B cell (primary cell): ENCODE measurements around the gene F8. TPM values are rescaled to one million over a fixed set of nuclear protein-coding genes. Genes with fewer than 3 reads are reported as not detected.

Source experiments
- ATAC-seq: fragments of 200-7000 bp; cut with Tn5 transposase; one replicate; pipeline ENCODE4 v1.10.0; 2021; ENCODE audit warnings: low read depth, mild to moderate bottlenecking, moderate number of reproducible peaks, moderate library complexity
- CTCF ChIA-PET: fragments of 350-600 bp; sonication (Branson Sonifier 250); formaldehyde crosslinking; loops from one replicate; lab custom pipeline; 2021; ENCODE audit warnings: antibody characterized with exemption, inconsistent platforms; lab: Charles Lee
- POLR2A ChIA-PET: fragments of 350-600 bp; sonication (Branson Sonifier 250); formaldehyde crosslinking; loops from one replicate; lab custom pipeline; 2021; ENCODE audit warnings: antibody characterized with exemption; lab: Charles Lee
- DNase-seq: peaks from one replicate; pipeline ENCODE4 v3.0.0; 2013
- H2AFZ ChIP-seq: 2 replicates; pipeline ENCODE4 v1.6.1; 2012; ENCODE audit warnings: mild to moderate bottlenecking, low read depth, low read length; ENCODE audit not compliant: insufficient read depth, poor library complexity, severe bottlenecking
- H3K27ac ChIP-seq, 2 donors: 1 replicate in 1 of 2; 2 replicates in 1 of 2; pipeline ENCODE4 v1.5.1; 2012 to 2013; ENCODE audit warnings: low read length in 2 of 2, mild to moderate bottlenecking in 2 of 2, moderate library complexity in 1 of 2
- H3K27me3 ChIP-seq, 4 experiments: fragments of 200-600 bp in 1 of 4; sonication (generic) in 1 of 4; replicated peaks in 1 of 4; 1 replicate in 2 of 4; 2 replicates in 2 of 4; pipeline versions ENCODE4 v1.6.1 to v1.7.0; 2013 to 2016; ENCODE audit warnings: low read length in 3 of 4, mild to moderate bottlenecking in 2 of 4, mixed read lengths in 1 of 4, moderate library complexity in 1 of 4; ENCODE audit not compliant: insufficient read depth in 4 of 4, control insufficient read depth in 3 of 4; ENCODE audit errors: control extremely low read depth in 1 of 4
- H3K36me3 ChIP-seq, 2 experiments: replicated peaks in 1 of 2; 1 replicate in 1 of 2; 2 replicates in 1 of 2; pipeline versions ENCODE4 v1.6.1 to v1.7.1; 2013; ENCODE audit warnings: low read length in 1 of 2; ENCODE audit not compliant: insufficient read depth in 2 of 2, control insufficient read depth in 1 of 2; ENCODE audit errors: control extremely low read depth in 1 of 2, extremely low read depth in 1 of 2
- H3K4me1 ChIP-seq, 2 donors: fragments of 200-600 bp in 1 of 2; sonication (generic) in 1 of 2; 1 replicate in 1 of 2; 2 replicates in 1 of 2; pipeline versions ENCODE4 v1.5.1 to v1.6.1; 2013 to 2017; ENCODE audit warnings: low read length in 2 of 2; ENCODE audit not compliant: control insufficient read depth in 2 of 2, insufficient read depth in 2 of 2
- H3K4me2 ChIP-seq: replicated peaks from 2 replicates; pipeline ENCODE3; 2012; ENCODE audit warnings: mild to moderate bottlenecking, low read depth, low read length; ENCODE audit not compliant: poor library complexity, severe bottlenecking
- H3K4me3 ChIP-seq, 5 experiments: fragments of 200-600 bp in 1 of 5; sonication (generic) in 1 of 5; 1 replicate in 3 of 5; 2 replicates in 2 of 5; pipeline versions ENCODE4 v1.5.1 to v1.7.0; 2011 to 2016; ENCODE audit warnings: low read length in 4 of 5, mild to moderate bottlenecking in 4 of 5, low read depth in 2 of 5, control low read depth in 1 of 5, moderate library complexity in 1 of 5; ENCODE audit not compliant: insufficient read depth in 1 of 5; ENCODE audit errors: control extremely low read depth in 1 of 5, extremely low read depth in 1 of 5
- H3K79me2 ChIP-seq: fragments of 200-600 bp; sonication (generic); one replicate; pipeline ENCODE4 v1.6.0; 2016; ENCODE audit warnings: low read length; ENCODE audit not compliant: control insufficient read depth, insufficient read depth
- H3K9ac ChIP-seq: fragments of 200-600 bp; sonication (generic); 2 replicates; pipeline ENCODE4 v1.6.1; 2017; ENCODE audit warnings: mild to moderate bottlenecking, low read length, moderate library complexity
- H3K9me3 ChIP-seq, 3 donors: one replicate each; pipeline versions ENCODE4 v1.6.1 to v1.7.1; 2013; ENCODE audit warnings: low read length in 2 of 3; ENCODE audit not compliant: control insufficient read depth in 2 of 3, insufficient read depth in 1 of 3; ENCODE audit errors: control extremely low read depth in 1 of 3
- H4K20me1 ChIP-seq: 2 replicates; pipeline ENCODE4 v1.6.0; 2012; ENCODE audit warnings: mild to moderate bottlenecking, low read length; ENCODE audit not compliant: insufficient read depth, control insufficient read depth, poor library complexity, severe bottlenecking
- H3K27ac Mint-ChIP-seq: one replicate; pipeline ENCODE4 v1.8.0; 2021; ENCODE audit warnings: mixed read lengths
- H3K27me3 Mint-ChIP-seq: one replicate; pipeline ENCODE4 v1.8.0; 2021; ENCODE audit warnings: mixed read lengths
- H3K4me1 Mint-ChIP-seq: one replicate; pipeline ENCODE4 v1.8.0; 2021; ENCODE audit warnings: mixed read lengths
- H3K4me3 Mint-ChIP-seq: one replicate; pipeline ENCODE4 v1.8.0; 2021; ENCODE audit warnings: mixed read lengths
- H3K9me3 Mint-ChIP-seq: one replicate; pipeline ENCODE4 v1.8.0; 2022; ENCODE audit warnings: mixed read lengths; ENCODE audit not compliant: insufficient read depth
- EZH2 ChIP-seq: IDR thresholded peaks from 2 replicates; pipeline ENCODE4 v1.6.1; 2012; ENCODE audit warnings: borderline replicate concordance, low read depth, mild to moderate bottlenecking, moderate library complexity, low read length; ENCODE audit not compliant: insufficient read depth, poor library complexity, severe bottlenecking
- WGBS: methylation state at CpG from one replicate; pipeline ENCODE4 v1.1.5; 2013; ENCODE audit warnings: missing lambda C conversion rate; ENCODE audit not compliant: insufficient coverage; 5-methylcytosine and 5-hydroxymethylcytosine counted together
- intact Hi-C: fragments of 100-400 bp; cut with micrococcal nuclease; formaldehyde crosslinking; loops from one replicate; pipeline ENCODE4 v1.10.0; 2022
- polyA plus RNA-seq: library from polyadenylated mRNA; depleted of rRNA; stranded (reverse); fragments of >200 nt; gene quantifications from 2 replicates; pipeline ENCODE4 v1.2.3, GENCODE V29; 2012
- total RNA-seq, 2 donors: library from RNA; stranded (reverse); fragments of 120-200 nt in 1 of 2; gene quantifications; 1 replicate in 1 of 2; 2 replicates in 1 of 2; pipeline versions ENCODE4 v1.2.3 to v1.2.4, GENCODE V29; 2013 to 2022
- TF ChIP-seq, protein P1 (sequence below): fragments of 200-600 bp; IDR thresholded peaks from one replicate; pipeline ENCODE4 v1.8.0; 2022; ENCODE audit warnings: antibody characterized with exemption, mild to moderate bottlenecking

F8 gene
- total and polyA plus RNA-seq, 2 donors (not counting 1 experiment from before 2014, with no cell fraction given) = 0.86 to 1.4 TPM

DNA sequence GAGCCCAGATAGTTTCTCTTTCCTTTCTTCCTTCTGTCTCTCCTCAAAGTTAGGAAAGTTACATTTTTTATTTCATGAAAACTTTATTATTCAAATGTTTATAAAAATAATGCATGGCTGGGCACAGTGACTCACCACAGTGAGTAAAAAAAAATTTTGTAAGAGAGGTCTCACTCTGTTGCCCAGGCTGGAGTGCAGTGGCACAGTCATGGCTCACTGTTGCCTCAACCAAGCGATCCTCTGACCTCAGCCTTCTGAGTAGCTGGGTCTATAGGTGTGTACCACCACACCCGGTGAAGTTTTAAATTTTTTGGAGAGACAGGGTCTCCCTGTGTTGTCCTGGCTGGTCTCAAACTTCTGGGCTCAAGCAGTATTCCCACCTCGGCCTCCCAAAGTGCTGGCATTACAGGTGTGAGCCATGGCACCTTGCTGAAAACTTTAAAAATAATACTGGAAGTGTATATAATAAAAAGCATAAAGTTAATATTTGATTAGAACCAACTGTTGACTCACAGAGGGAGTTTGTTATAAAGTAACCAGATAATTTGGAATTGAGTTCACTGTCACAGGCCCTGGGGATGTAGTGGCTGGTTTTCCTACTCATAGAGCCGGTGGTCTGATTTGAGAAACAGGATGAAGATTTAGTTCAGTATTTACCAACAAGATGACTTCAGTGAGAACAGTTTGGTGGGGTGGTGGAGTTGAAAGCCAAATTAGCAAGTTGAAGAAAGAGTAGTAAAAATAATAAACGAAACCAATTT, 30.4 kb upstream of the F8 start:
- H3K27ac Mint-ChIP-seq = no peak overlapping the region
- ATAC-seq = no peak
- Histone ChIP-seq H3K4me1 (peaks cover 0 to 9% of the 10 kb centered on the region in 2 donors), H3K9ac (no peak overlapping the region), H3K4me3 (no peak overlapping the region), H3K4me2 (no peak overlapping the region), H3K36me3 (peaks cover 0 to 23% of the 10 kb centered on the region in 2 experiments), H4K20me1 (no peaks in the 10 kb centered on the region), H2AFZ (no peak overlapping the region), H3K9me3 (no peaks in the 10 kb centered on the region), H3K27ac (no peak overlapping the region), H3K27me3 (no peaks in the 10 kb centered on the region), H3K79me2 (no peaks in the 10 kb centered on the region)
- peaks cover 8% of the 10 kb centered on the region for H3K4me1 Mint-ChIP-seq
- no peak for DNase-seq
- no peaks in the 10 kb centered on the region for H3K27me3 Mint-ChIP-seq
- intact Hi-C loops = no loop called here
- no peaks in the 10 kb centered on the region for H3K9me3 Mint-ChIP-seq
- ChIA-PET CTCF (no interaction called here), POLR2A (no interaction called here)
- WGBS = 100% methylated on average over 1 of the region's 5 CpGs
- TF ChIP-seq EZH2 = no peak
- TF ChIP-seq, protein P1, sequence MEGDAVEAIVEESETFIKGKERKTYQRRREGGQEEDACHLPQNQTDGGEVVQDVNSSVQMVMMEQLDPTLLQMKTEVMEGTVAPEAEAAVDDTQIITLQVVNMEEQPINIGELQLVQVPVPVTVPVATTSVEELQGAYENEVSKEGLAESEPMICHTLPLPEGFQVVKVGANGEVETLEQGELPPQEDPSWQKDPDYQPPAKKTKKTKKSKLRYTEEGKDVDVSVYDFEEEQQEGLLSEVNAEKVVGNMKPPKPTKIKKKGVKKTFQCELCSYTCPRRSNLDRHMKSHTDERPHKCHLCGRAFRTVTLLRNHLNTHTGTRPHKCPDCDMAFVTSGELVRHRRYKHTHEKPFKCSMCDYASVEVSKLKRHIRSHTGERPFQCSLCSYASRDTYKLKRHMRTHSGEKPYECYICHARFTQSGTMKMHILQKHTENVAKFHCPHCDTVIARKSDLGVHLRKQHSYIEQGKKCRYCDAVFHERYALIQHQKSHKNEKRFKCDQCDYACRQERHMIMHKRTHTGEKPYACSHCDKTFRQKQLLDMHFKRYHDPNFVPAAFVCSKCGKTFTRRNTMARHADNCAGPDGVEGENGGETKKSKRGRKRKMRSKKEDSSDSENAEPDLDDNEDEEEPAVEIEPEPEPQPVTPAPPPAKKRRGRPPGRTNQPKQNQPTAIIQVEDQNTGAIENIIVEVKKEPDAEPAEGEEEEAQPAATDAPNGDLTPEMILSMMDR = no peak
- no peak overlapping the region for H3K4me3 Mint-ChIP-seq

DNA sequence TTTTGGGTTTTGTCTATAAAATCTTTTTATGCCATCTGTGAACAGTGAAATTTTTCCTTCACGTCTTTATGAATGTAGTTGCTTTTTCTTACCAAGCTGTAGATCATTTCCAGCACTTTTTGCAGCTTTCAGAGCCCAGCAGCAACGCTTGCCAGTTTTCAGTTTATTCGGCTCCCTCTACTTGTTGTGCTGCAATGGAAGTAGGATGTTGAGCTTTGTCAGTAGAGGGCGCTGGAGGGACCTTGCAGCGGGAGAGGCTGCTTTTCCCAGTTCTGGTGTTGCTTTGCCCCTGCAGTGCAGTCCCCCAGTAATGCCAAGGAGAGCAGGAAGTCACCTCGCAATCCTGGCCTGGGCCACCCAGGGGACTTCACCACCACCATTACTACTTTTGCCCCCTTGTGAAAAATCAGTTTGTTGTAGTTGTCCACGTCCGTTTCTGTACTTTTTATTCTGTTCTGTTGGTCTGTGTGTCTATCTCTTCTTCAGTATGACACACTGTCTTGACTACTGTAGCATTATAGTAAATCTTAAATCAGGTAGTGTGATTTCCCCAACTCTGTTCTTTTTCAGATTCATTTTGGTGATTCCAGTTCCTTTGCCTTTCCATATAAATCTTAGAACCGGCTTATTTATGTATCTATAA, 26.6 kb upstream of the F8 start:
- no peak overlapping the region for H3K4me2 ChIP-seq
- H3K9ac ChIP-seq = no peak overlapping the region
- POLR2A ChIA-PET = no interaction called here
- peaks cover under 1% of the 10 kb centered on the region for H3K79me2 ChIP-seq
- DNase-seq (peak; percentile 46), ATAC-seq (no peak)
- H3K27ac Mint-ChIP-seq = no peak overlapping the region
- H3K4me3 Mint-ChIP-seq = no peak overlapping the region
- no peaks in the 10 kb centered on the region for H3K27me3 ChIP-seq
- no CpG with 5 or more reads among the region's 9 CpGs for WGBS
- TF ChIP-seq, protein P1 = peak; percentile 59
- TF ChIP-seq EZH2 = no peak
- no peaks in the 10 kb centered on the region for H3K9me3 Mint-ChIP-seq
- H3K4me1 ChIP-seq = no peaks in the 10 kb centered on the region
- H3K36me3 ChIP-seq = peaks cover 0 to 32% of the 10 kb centered on the region in 2 experiments
- H3K27me3 Mint-ChIP-seq = no peaks in the 10 kb centered on the region
- no peak overlapping the region for H2AFZ ChIP-seq
- peaks cover 4% of the 10 kb centered on the region for H3K4me1 Mint-ChIP-seq
- H3K9me3 ChIP-seq = no peaks in the 10 kb centered on the region
- CTCF ChIA-PET = interaction anchor here (0.6 to 1.5 kb wide), 4 partner anchors 10 to 23 kb away, joined by 3 read pairs; partner anchors contain the start of gene BRCC3
- no peak overlapping the region for H3K4me3 ChIP-seq
- peaks cover 4% of the 10 kb centered on the region for H4K20me1 ChIP-seq
- intact Hi-C loops = no loop called here
- no peak overlapping the region for H3K27ac ChIP-seq
